ENCODE measurements around the gene SCFD1. TPM values are rescaled to one million over a fixed set of nuclear protein-coding genes. Genes with fewer than 3 reads are reported as not detected.

The SCFD1 gene
- total RNA-seq, 1 donor from 2014 or later = 103 TPM

- H3K36me3 Mint-ChIP-seq = peaks cover 47% of the 10 kb centered on the region
- no peak overlapping the region for H3K4me3 Mint-ChIP-seq
- peaks cover 23% of the 10 kb centered on the region for H3K9me3 Mint-ChIP-seq
- DNase-seq (ENCODE audit: low spot score in 2 of 2, unreplicated experiment in 2 of 2) = no peak
- TF ChIP-seq, protein P1, sequence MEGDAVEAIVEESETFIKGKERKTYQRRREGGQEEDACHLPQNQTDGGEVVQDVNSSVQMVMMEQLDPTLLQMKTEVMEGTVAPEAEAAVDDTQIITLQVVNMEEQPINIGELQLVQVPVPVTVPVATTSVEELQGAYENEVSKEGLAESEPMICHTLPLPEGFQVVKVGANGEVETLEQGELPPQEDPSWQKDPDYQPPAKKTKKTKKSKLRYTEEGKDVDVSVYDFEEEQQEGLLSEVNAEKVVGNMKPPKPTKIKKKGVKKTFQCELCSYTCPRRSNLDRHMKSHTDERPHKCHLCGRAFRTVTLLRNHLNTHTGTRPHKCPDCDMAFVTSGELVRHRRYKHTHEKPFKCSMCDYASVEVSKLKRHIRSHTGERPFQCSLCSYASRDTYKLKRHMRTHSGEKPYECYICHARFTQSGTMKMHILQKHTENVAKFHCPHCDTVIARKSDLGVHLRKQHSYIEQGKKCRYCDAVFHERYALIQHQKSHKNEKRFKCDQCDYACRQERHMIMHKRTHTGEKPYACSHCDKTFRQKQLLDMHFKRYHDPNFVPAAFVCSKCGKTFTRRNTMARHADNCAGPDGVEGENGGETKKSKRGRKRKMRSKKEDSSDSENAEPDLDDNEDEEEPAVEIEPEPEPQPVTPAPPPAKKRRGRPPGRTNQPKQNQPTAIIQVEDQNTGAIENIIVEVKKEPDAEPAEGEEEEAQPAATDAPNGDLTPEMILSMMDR (IDR thresholded peaks at IDR 0.05; ENCODE audit: unreplicated experiment) = no peak
- H3K27ac Mint-ChIP-seq = no peak overlapping the region
- H3K4me1 Mint-ChIP-seq = no peaks in the 10 kb centered on the region
- no peaks in the 10 kb centered on the region for H3K27me3 Mint-ChIP-seq (ENCODE audit: low read depth)
Observed at GRCh38 chr14:30648471-30648870, 26.4 kb downstream of the SCFD1 start.

- no peak for DNase-seq (ENCODE audit: low spot score in 2 of 2, unreplicated experiment in 2 of 2)
- no peaks in the 10 kb centered on the region for H3K9me3 Mint-ChIP-seq
- H3K27ac Mint-ChIP-seq = no peak overlapping the region
- no peak overlapping the region for H3K4me3 Mint-ChIP-seq
- H3K27me3 Mint-ChIP-seq (ENCODE audit: low read depth) = no peaks in the 10 kb centered on the region
- TF ChIP-seq, protein P1 (IDR thresholded peaks at IDR 0.05; ENCODE audit: unreplicated experiment) = no peak
- no peaks in the 10 kb centered on the region for H3K4me1 Mint-ChIP-seq
- H3K36me3 Mint-ChIP-seq = peaks cover 18% of the 10 kb centered on the region
Observed at GRCh38 chr14:30651937-30652336, 29.8 kb downstream of the SCFD1 start.

DNA sequence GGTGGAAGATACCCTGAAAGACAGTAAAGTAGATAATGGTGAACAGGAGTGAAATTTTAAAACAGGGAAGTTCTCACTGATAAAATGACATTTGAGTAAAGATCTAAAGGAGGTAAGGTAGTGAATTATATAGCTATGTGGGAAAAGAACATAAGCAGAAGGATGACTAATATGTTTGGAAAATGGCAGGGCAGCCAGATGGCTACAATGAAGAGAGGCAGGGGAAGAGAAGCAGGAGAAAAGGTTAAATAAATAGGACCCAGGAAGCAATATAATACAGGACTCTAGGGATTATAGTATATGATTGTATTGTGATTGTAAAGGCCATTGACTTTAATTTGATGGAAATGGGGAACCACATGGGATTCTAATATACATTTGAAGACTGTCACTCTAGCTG is 33.0 kb downstream of the SCFD1 start:
- no peak overlapping the region for H3K27ac Mint-ChIP-seq
- H3K36me3 Mint-ChIP-seq = peaks cover 13% of the 10 kb centered on the region
- H3K9me3 Mint-ChIP-seq = no peaks in the 10 kb centered on the region
- TF ChIP-seq, protein P1 (IDR thresholded peaks at IDR 0.05; ENCODE audit: unreplicated experiment) = no peak
- no peak overlapping the region for H3K4me3 Mint-ChIP-seq
- DNase-seq (ENCODE audit: low spot score in 2 of 2, unreplicated experiment in 2 of 2) = no peak
- no peaks in the 10 kb centered on the region for H3K27me3 Mint-ChIP-seq (ENCODE audit: low read depth)
- H3K4me1 Mint-ChIP-seq = no peaks in the 10 kb centered on the region

- H3K27me3 Mint-ChIP-seq (ENCODE audit: low read depth) = no peaks in the 10 kb centered on the region
- TF ChIP-seq, protein P1 (IDR thresholded peaks at IDR 0.05; ENCODE audit: unreplicated experiment) = no peak
- H3K9me3 Mint-ChIP-seq = no peaks in the 10 kb centered on the region
- no peak for DNase-seq (ENCODE audit: low spot score in 2 of 2, unreplicated experiment in 2 of 2)
- no peaks in the 10 kb centered on the region for H3K4me1 Mint-ChIP-seq
- H3K27ac Mint-ChIP-seq = no peak overlapping the region
- H3K36me3 Mint-ChIP-seq = peaks cover 12% of the 10 kb centered on the region
- no peak overlapping the region for H3K4me3 Mint-ChIP-seq
Observed at GRCh38 chr14:30655658-30656057, 33.5 kb downstream of the SCFD1 start.

GRCh38 chr14:30656190-30656632 is 34.1 kb downstream of the SCFD1 start:
- no peak overlapping the region for H3K4me3 Mint-ChIP-seq
- TF ChIP-seq, protein P1 (IDR thresholded peaks at IDR 0.05; ENCODE audit: unreplicated experiment) = peak; percentile 31
- H3K27me3 Mint-ChIP-seq (ENCODE audit: low read depth) = no peaks in the 10 kb centered on the region
- no peaks in the 10 kb centered on the region for H3K9me3 Mint-ChIP-seq
- no peaks in the 10 kb centered on the region for H3K4me1 Mint-ChIP-seq
- no peak for DNase-seq (ENCODE audit: low spot score in 2 of 2, unreplicated experiment in 2 of 2)
- H3K36me3 Mint-ChIP-seq = peaks cover 13% of the 10 kb centered on the region
- no peak overlapping the region for H3K27ac Mint-ChIP-seq

- Mint-ChIP-seq H3K4me1 (no peaks in the 10 kb centered on the region), H3K36me3 (peaks cover 12% of the 10 kb centered on the region), H3K27me3 (ENCODE audit: low read depth) (no peaks in the 10 kb centered on the region), H3K9me3 (no peaks in the 10 kb centered on the region), H3K4me3 (no peak overlapping the region), H3K27ac (no peak overlapping the region)
- no peak for DNase-seq (ENCODE audit: low spot score in 2 of 2, unreplicated experiment in 2 of 2)
- TF ChIP-seq, protein P1 (IDR thresholded peaks at IDR 0.05; ENCODE audit: unreplicated experiment) = no peak
Observed at GRCh38 chr14:30657050-30657449, 34.9 kb downstream of the SCFD1 start.

Measured in mesothelial cell of epicardium (in vitro differentiated cells).